Fibroblast of lung (primary cell): ENCODE data around the gene RPL6. TPM values are rescaled to one million over a fixed set of nuclear protein-coding genes. Genes with fewer than 3 reads are reported as not detected.

Source experiments
- DNase-seq, 2 donors: peaks; one replicate each; pipeline versions ENCODE4 v3.0.0 to v3.0.0-alpha.2; 2010; ENCODE audit warnings: low read depth in 2 of 2
- H2AFZ ChIP-seq: 2 replicates; pipeline ENCODE4 v1.5.1; 2012; ENCODE audit warnings: low read length, control low read depth, inconsistent platforms
- H3K27ac ChIP-seq: 2 replicates; pipeline ENCODE4 v1.5.1; 2011; ENCODE audit warnings: low read length, control low read depth; ENCODE audit not compliant: insufficient read depth
- H3K27me3 ChIP-seq: 2 replicates; pipeline ENCODE4 v1.5.1; 2011; ENCODE audit warnings: mild to moderate bottlenecking, low read length; ENCODE audit not compliant: control insufficient read depth, insufficient read depth
- H3K36me3 ChIP-seq: 2 replicates; pipeline ENCODE4 v1.5.1; 2011; ENCODE audit warnings: low read length; ENCODE audit not compliant: control insufficient read depth, insufficient read depth
- H3K4me1 ChIP-seq: 2 replicates; pipeline ENCODE4 v1.5.1; 2011; ENCODE audit warnings: low read length; ENCODE audit not compliant: control insufficient read depth, insufficient read depth; ENCODE audit errors: extremely low read depth
- H3K4me2 ChIP-seq: 2 replicates; pipeline ENCODE4 v1.5.1; 2011; ENCODE audit warnings: low read length, control low read depth; ENCODE audit not compliant: insufficient read depth; ENCODE audit errors: extremely low read depth
- H3K4me3 ChIP-seq, 4 experiments: fragments of 200-600 bp in 1 of 4; sonication (generic) in 1 of 4; replicated peaks in 1 of 4; 2 replicates each; pipeline ENCODE4 v1.5.1; 2011 to 2016; ENCODE audit warnings: low read length in 4 of 4, low read depth in 3 of 4, mild to moderate bottlenecking in 3 of 4, control low read depth in 2 of 4, inconsistent platforms in 1 of 4, mixed read lengths in 1 of 4; ENCODE audit not compliant: insufficient read depth in 1 of 4; ENCODE audit errors: control extremely low read depth in 1 of 4
- H3K79me2 ChIP-seq: 2 replicates; pipeline ENCODE4 v1.5.1; 2012; ENCODE audit warnings: mild to moderate bottlenecking, low read length, inconsistent platforms; ENCODE audit not compliant: control insufficient read depth, insufficient read depth
- H3K9ac ChIP-seq: 2 replicates; pipeline ENCODE4 v1.5.1; 2011; ENCODE audit warnings: mild to moderate bottlenecking, low read length, control low read depth; ENCODE audit not compliant: insufficient read depth
- H3K9me3 ChIP-seq: 2 replicates; pipeline ENCODE4 v1.5.1; 2012; ENCODE audit warnings: low read depth, low read length; ENCODE audit not compliant: control insufficient read depth, insufficient read depth
- H4K20me1 ChIP-seq: 2 replicates; pipeline ENCODE4 v1.5.1; 2011; ENCODE audit warnings: low read length; ENCODE audit not compliant: control insufficient read depth, insufficient read depth; ENCODE audit errors: extremely low read depth
- EZH2 ChIP-seq: IDR thresholded peaks from 2 replicates; pipeline ENCODE4 v1.5.1; 2012; ENCODE audit warnings: low read length, control low read depth, mild to moderate bottlenecking; ENCODE audit errors: missing control alignments
- polyA plus RNA-seq, 2 donors: library from polyadenylated mRNA; depleted of rRNA in 1 of 2; stranded (reverse) in 1 of 2; unstranded in 1 of 2; fragments of >200 nt; gene quantifications; 2 replicates each; pipeline ENCODE4 v1.2.1, GENCODE V29; 2011 to 2012; ENCODE audit warnings: missing spikeins in 1 of 2
- total RNA-seq: library from RNA; depleted of rRNA; stranded (reverse); fragments of >200 nt; gene quantifications from 2 replicates; pipeline ENCODE4 v1.2.1, GENCODE V29; 2014
- TF ChIP-seq, protein P1 (sequence below), 2 donors: IDR thresholded peaks in 1 of 2; conservative IDR thresholded peaks in 1 of 2; 1 replicate in 1 of 2; 2 replicates in 1 of 2; pipeline ENCODE4 v1.5.1; 2011 to 2012; ENCODE audit warnings: low read length in 2 of 2, control low read depth in 1 of 2, inconsistent platforms in 1 of 2, low read depth in 1 of 2, mild to moderate bottlenecking in 1 of 2

RPL6 gene
- total and polyA plus RNA-seq, 2 donors (not counting 1 experiment from before 2014, with no cell fraction given), result 679 to 2,040 TPM

DNA sequence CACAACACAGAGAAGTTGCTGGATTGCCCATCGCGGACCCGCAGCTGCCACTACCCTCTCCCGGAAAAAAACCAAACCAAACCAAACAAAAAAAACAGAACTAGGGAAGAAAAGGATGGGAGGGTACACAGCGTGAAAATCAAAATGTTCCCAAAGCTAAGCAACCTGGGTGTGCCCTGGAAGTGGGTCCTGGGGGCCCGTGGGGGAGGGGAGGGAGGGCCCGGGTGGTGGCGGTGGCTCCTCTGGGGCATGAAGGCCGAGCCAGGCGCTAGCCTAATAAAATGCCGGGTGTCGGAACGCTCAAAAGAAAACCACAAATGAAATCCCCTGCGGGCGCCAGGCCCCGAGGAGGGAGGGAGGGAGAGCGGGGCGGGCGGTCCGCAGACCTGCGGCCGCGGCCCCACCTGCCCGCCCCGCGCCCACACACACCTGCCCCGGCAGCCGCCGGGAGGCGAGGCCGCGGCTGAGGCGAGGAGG is 28.0 kb downstream of the RPL6 start:
- Histone ChIP-seq H2AFZ (peak overlapping the region; percentile 59), H3K4me1 (peaks cover 4% of the 10 kb centered on the region), H3K36me3 (no peaks in the 10 kb centered on the region), H3K4me3 (peak overlapping the region; percentile 75 to 84 (median 80)), H3K9me3 (no peaks in the 10 kb centered on the region), H4K20me1 (no peaks in the 10 kb centered on the region), H3K79me2 (peaks cover 37% of the 10 kb centered on the region), H3K27ac (peak overlapping the region; percentile 57), H3K4me2 (peak overlapping the region; percentile 96), H3K9ac (peak overlapping the region; percentile 77), H3K27me3 (no peaks in the 10 kb centered on the region)
- DNase-seq, result no peak
- no peak for TF ChIP-seq EZH2
- TF ChIP-seq, protein P1, sequence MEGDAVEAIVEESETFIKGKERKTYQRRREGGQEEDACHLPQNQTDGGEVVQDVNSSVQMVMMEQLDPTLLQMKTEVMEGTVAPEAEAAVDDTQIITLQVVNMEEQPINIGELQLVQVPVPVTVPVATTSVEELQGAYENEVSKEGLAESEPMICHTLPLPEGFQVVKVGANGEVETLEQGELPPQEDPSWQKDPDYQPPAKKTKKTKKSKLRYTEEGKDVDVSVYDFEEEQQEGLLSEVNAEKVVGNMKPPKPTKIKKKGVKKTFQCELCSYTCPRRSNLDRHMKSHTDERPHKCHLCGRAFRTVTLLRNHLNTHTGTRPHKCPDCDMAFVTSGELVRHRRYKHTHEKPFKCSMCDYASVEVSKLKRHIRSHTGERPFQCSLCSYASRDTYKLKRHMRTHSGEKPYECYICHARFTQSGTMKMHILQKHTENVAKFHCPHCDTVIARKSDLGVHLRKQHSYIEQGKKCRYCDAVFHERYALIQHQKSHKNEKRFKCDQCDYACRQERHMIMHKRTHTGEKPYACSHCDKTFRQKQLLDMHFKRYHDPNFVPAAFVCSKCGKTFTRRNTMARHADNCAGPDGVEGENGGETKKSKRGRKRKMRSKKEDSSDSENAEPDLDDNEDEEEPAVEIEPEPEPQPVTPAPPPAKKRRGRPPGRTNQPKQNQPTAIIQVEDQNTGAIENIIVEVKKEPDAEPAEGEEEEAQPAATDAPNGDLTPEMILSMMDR (conservative IDR thresholded peaks at IDR 0.05 in 1 of 2, IDR thresholded peaks at IDR 0.05 in 1 of 2; ENCODE audit: low read depth in 1 of 2, low read length in 2 of 2), result no peak

DNA sequence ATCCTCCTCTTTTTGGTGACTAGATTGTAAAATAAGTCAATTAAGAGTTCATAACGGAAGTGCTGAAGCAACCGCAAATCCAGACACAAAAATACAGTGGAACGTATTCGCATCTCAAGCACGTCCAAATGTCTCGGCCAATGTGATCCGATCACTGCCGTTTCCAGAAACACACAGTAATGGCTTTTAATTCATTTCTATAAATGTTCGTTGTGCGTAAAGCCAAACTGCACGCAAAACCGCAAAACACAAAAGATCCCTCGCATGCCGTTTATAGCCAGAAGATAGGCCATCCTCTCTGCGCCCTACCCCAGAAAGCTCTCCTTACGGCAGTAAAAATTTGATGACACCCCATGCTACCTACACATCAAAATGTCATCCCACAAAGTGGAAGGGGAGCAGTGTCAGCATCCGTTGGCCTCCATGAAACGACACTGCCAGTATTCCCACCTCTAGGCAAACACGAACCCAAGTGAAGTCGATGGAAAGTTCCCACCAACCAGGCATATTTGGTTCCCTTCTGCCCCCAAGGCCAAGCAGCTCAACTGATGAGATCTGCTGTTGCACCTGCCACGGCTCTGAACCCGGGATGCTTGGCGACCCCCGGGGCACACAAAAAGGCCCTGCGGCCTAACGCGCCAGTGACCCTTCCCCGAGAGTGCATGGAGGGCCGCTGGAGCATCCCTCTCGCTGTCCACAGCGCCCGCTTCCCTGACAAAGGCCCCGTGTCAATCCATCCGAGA is 28.6 kb downstream of the RPL6 start:
- peaks cover 38% of the 10 kb centered on the region for H3K79me2 ChIP-seq
- TF ChIP-seq, protein P1 (conservative IDR thresholded peaks at IDR 0.05 in 1 of 2, IDR thresholded peaks at IDR 0.05 in 1 of 2; ENCODE audit: low read depth in 1 of 2, low read length in 2 of 2), result no peak
- no peak for TF ChIP-seq EZH2
- peak overlapping the region; percentile 46 for H3K27ac ChIP-seq
- peak overlapping the region; percentile 77 for H3K9ac ChIP-seq
- H3K9me3 ChIP-seq, result no peaks in the 10 kb centered on the region
- DNase-seq, result peak in 1 of 2 donors; percentile 48
- H3K4me3 ChIP-seq, result peak overlapping the region; percentile 75 to 84 (median 80)
- peak overlapping the region; percentile 96 for H3K4me2 ChIP-seq
- H4K20me1 ChIP-seq, result no peaks in the 10 kb centered on the region
- peak overlapping the region; percentile 59 for H2AFZ ChIP-seq
- no peaks in the 10 kb centered on the region for H3K27me3 ChIP-seq
- H3K4me1 ChIP-seq, result peaks cover 4% of the 10 kb centered on the region
- no peaks in the 10 kb centered on the region for H3K36me3 ChIP-seq

DNA sequence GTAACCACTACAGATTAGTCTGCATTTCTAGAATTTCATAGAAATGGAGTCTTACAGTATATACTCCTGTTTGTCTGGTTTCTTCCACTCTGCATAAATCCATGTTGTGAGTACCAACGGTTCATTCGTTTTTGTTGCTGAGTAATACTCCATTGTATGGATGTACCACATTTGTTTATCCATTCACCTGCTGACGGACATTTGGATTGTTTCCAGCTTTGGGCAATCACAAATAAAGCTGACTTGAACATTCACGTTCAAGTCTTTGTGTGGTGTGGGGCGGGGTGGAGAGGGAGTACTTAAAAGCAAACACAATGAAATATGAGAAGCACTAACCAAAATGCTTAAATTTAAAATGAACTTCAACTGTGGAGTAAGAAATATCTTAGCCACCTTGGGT is 34.3 kb downstream of the RPL6 start:
- H3K9me3 ChIP-seq, result no peaks in the 10 kb centered on the region
- peaks cover 41% of the 10 kb centered on the region for H3K79me2 ChIP-seq
- no peaks in the 10 kb centered on the region for H4K20me1 ChIP-seq

More for the DNA sequence above, 34.3 kb downstream of the RPL6 start:
- H2AFZ ChIP-seq, result no peak overlapping the region
- no peaks in the 10 kb centered on the region for H3K36me3 ChIP-seq
- H3K4me1 ChIP-seq, result no peaks in the 10 kb centered on the region
- no peak for TF ChIP-seq EZH2
- TF ChIP-seq, protein P1 (conservative IDR thresholded peaks at IDR 0.05 in 1 of 2, IDR thresholded peaks at IDR 0.05 in 1 of 2; ENCODE audit: low read depth in 1 of 2, low read length in 2 of 2), result no peak
- no peak for DNase-seq
- no peak overlapping the region for H3K4me3 ChIP-seq
- no peak overlapping the region for H3K9ac ChIP-seq
- H3K4me2 ChIP-seq, result no peak overlapping the region
- H3K27ac ChIP-seq, result no peak overlapping the region
- no peaks in the 10 kb centered on the region for H3K27me3 ChIP-seq
